ENCODE results near the gene EIF4ENIF1. TPM values are rescaled to one million over a fixed set of nuclear protein-coding genes. Genes with fewer than 3 reads are reported as not detected.
"Not testable (repeated sequence)": the region's sequence is repeated elsewhere in the genome, so short reads cannot be mapped to it uniquely, and the experiment has no call there.

Gene EIF4ENIF1
- total RNA-seq, 1 experiment from 2014 or later: 36.3 TPM

GRCh38 chr22:31482470-31482869 lies 7.2 kb downstream of the EIF4ENIF1 start:
- H4K5ac ChIP-seq (ENCODE audit: insufficient read length, low read depth, low read length); H3K23me2 ChIP-seq (ENCODE audit: insufficient read length, low read depth, low read length, poor library complexity, severe bottlenecking); H3K79me1 ChIP-seq (ENCODE audit: insufficient read depth, low read depth, low read length, poor library complexity, severe bottlenecking); H4K91ac ChIP-seq (ENCODE audit: insufficient read length, low read depth, low read length); H3K4me3 Mint-ChIP-seq; H3K27me3 ChIP-seq (ENCODE audit: insufficient read depth, low read length); H2BK120ac ChIP-seq (ENCODE audit: low read depth, low read length, poor library complexity, severe bottlenecking); H4K20me1 ChIP-seq (ENCODE audit: control insufficient read depth, insufficient read depth, insufficient read length); H2BK12ac ChIP-seq (ENCODE audit: insufficient read length, low read depth, low read length); H3K27ac ChIP-seq (ENCODE audit: insufficient read length, low read depth, low read length); H3K4me1 Mint-ChIP-seq; H3K27ac Mint-ChIP-seq; H3K4me2 ChIP-seq (ENCODE audit: insufficient read depth, insufficient read length, low read length); H3K9me3 Mint-ChIP-seq; H3K18ac ChIP-seq (ENCODE audit: insufficient read length, low read depth, low read length); H4K8ac ChIP-seq (replicated peaks; ENCODE audit: insufficient read length, low read depth, low read length); H3K9ac ChIP-seq (ENCODE audit: extremely low read depth, insufficient read length, low read length); H2BK15ac ChIP-seq (ENCODE audit: low read depth, low read length); DNase-seq; H3K79me2 ChIP-seq (ENCODE audit: insufficient read depth, low read length); H3K27me3 Mint-ChIP-seq (ENCODE audit: low read depth); H3K4me1 ChIP-seq (ENCODE audit: insufficient read depth, low read length); H2BK20ac ChIP-seq (ENCODE audit: low read depth, low read length, poor library complexity, severe bottlenecking); H3K4ac ChIP-seq (ENCODE audit: low read depth, low read length); H3K23ac ChIP-seq (ENCODE audit: insufficient read length, low read depth, low read length); H2AFZ ChIP-seq (ENCODE audit: low read length); H3K14ac ChIP-seq (ENCODE audit: insufficient read depth, low read length); H2BK5ac ChIP-seq (ENCODE audit: insufficient read length, low read length); H3K9me3 ChIP-seq (ENCODE audit: control insufficient read depth, low read depth, low read length); H3T11ph ChIP-seq (ENCODE audit: low read length); H2AK5ac ChIP-seq (ENCODE audit: insufficient read length, low read length); H3K56ac ChIP-seq (ENCODE audit: insufficient read length, low read depth, low read length): not testable (repeated sequence)
- H3K36me3 Mint-ChIP-seq (ENCODE audit: insufficient read depth in 1 of 3, low read depth in 3 of 3): peaks cover 32 to 82% (median 58%) of the 10 kb centered on the region in 3 experiments
- WGBS (ENCODE audit: extremely low coverage, insufficient read length, low lambda C conversion rate): no CpG with 5 or more reads among the region's 8 CpGs

Data from H9 (cell line).